CD14-positive monocyte (primary cell): ENCODE data around the gene ENDOG. TPM values are rescaled to one million over a fixed set of nuclear protein-coding genes. Genes with fewer than 3 reads are reported as not detected.

Experiments used
- DNase-seq, 3 donors: peaks; one replicate each; pipeline ENCODE4 v3.0.0-alpha.2; 2011 to 2022
- H2AFZ ChIP-seq: 2 replicates; pipeline ENCODE4 v1.6.0; 2012; ENCODE audit warnings: mild to moderate bottlenecking, low read depth, low read length, inconsistent platforms; ENCODE audit not compliant: insufficient read depth, poor library complexity, severe bottlenecking
- H3K27ac ChIP-seq, 2 donors: 1 replicate in 1 of 2; 2 replicates in 1 of 2; pipeline ENCODE4 v1.5.1; 2012 to 2013; ENCODE audit warnings: low read length in 2 of 2, control low read depth in 1 of 2, inconsistent platforms in 1 of 2, low read depth in 1 of 2, mild to moderate bottlenecking in 1 of 2
- H3K27me3 ChIP-seq, 2 donors: one replicate each; pipeline versions ENCODE4 v1.6.0 to v1.6.1; 2011 to 2013; ENCODE audit warnings: low read length in 2 of 2; ENCODE audit not compliant: control insufficient read depth in 2 of 2, insufficient read depth in 2 of 2
- H3K36me3 ChIP-seq, 2 donors: replicated peaks in 1 of 2; 1 replicate in 1 of 2; 2 replicates in 1 of 2; pipeline versions ENCODE4 v1.5.1 to v1.6.1; 2012 to 2013; ENCODE audit warnings: low read length in 2 of 2, control low read depth in 1 of 2, inconsistent platforms in 1 of 2, mild to moderate bottlenecking in 1 of 2; ENCODE audit not compliant: insufficient read depth in 2 of 2, control insufficient read depth in 1 of 2
- H3K4me1 ChIP-seq, 2 donors: 1 replicate in 1 of 2; 2 replicates in 1 of 2; pipeline versions ENCODE4 v1.5.1 to v1.6.1; 2012 to 2013; ENCODE audit warnings: low read length in 2 of 2, control low read depth in 1 of 2, inconsistent platforms in 1 of 2, mild to moderate bottlenecking in 1 of 2, moderate library complexity in 1 of 2; ENCODE audit not compliant: insufficient read depth in 2 of 2, control insufficient read depth in 1 of 2
- H3K4me2 ChIP-seq: replicated peaks from 2 replicates; pipeline ENCODE3; 2012; ENCODE audit warnings: low read length, moderate library complexity, mild to moderate bottlenecking; ENCODE audit not compliant: poor library complexity, severe bottlenecking; ENCODE audit errors: extremely low read depth
- H3K4me3 ChIP-seq, 3 experiments: fragments of 200-600 bp in 1 of 3; sonication (generic) in 1 of 3; replicated peaks in 1 of 3; 1 replicate in 2 of 3; 2 replicates in 1 of 3; pipeline ENCODE4 v1.5.1; 2011 to 2013; ENCODE audit warnings: low read length in 3 of 3, mild to moderate bottlenecking in 3 of 3, control low read depth in 2 of 3, low read depth in 2 of 3, inconsistent platforms in 1 of 3, moderate library complexity in 1 of 3
- H3K79me2 ChIP-seq: 2 replicates; pipeline ENCODE4 v1.6.0; 2012; ENCODE audit warnings: mild to moderate bottlenecking, control low read depth, inconsistent platforms, low read length, moderate library complexity; ENCODE audit not compliant: insufficient read depth
- H3K9ac ChIP-seq: 2 replicates; pipeline ENCODE4 v1.6.0; 2017; ENCODE audit warnings: low read length, mild to moderate bottlenecking; ENCODE audit not compliant: insufficient read depth, poor library complexity, severe bottlenecking
- H3K9me3 ChIP-seq, 2 donors: replicated peaks in 1 of 2; 1 replicate in 1 of 2; 2 replicates in 1 of 2; pipeline versions ENCODE4 v1.5.1 to v1.6.1; 2012 to 2013; ENCODE audit warnings: low read length in 2 of 2, control low read depth in 1 of 2; ENCODE audit not compliant: control insufficient read depth in 1 of 2, insufficient read depth in 1 of 2
- H4K20me1 ChIP-seq: 2 replicates; pipeline ENCODE4 v1.6.0; 2012; ENCODE audit warnings: mild to moderate bottlenecking, low read length, control low read depth, moderate library complexity; ENCODE audit not compliant: insufficient read depth
- H3K27ac Mint-ChIP-seq, 7 donors: one replicate each; pipeline ENCODE4 v1.8.0; 2020; ENCODE audit warnings: mild to moderate bottlenecking in 7 of 7, mixed read lengths in 7 of 7, moderate library complexity in 6 of 7, inconsistent platforms in 2 of 7
- H3K27me3 Mint-ChIP-seq, 3 donors: one replicate each; pipeline ENCODE4 v1.8.0; 2021 to 2022; ENCODE audit warnings: low read depth in 3 of 3, mild to moderate bottlenecking in 3 of 3, mixed read lengths in 3 of 3, moderate library complexity in 3 of 3, inconsistent platforms in 1 of 3
- H3K36me3 Mint-ChIP-seq, 2 donors: one replicate each; pipeline ENCODE4 v1.8.0; 2020; ENCODE audit warnings: mixed read lengths in 2 of 2, inconsistent platforms in 1 of 2, mild to moderate bottlenecking in 1 of 2
- H3K4me1 Mint-ChIP-seq: one replicate; pipeline ENCODE4 v1.8.0; 2020; ENCODE audit warnings: mild to moderate bottlenecking, mixed read lengths
- H3K4me3 Mint-ChIP-seq, 2 donors: one replicate each; pipeline ENCODE4 v1.8.0; 2020; ENCODE audit warnings: mild to moderate bottlenecking in 2 of 2, mixed read lengths in 2 of 2, moderate library complexity in 1 of 2
- H3K9me3 Mint-ChIP-seq, 7 donors: one replicate each; pipeline ENCODE4 v1.8.0; 2020 to 2022; ENCODE audit warnings: mixed read lengths in 7 of 7, mild to moderate bottlenecking in 6 of 7, moderate library complexity in 6 of 7, inconsistent platforms in 2 of 7
- WGBS: methylation state at CpG from one replicate; pipeline ENCODE4 v1.1.5; 2013; ENCODE audit warnings: missing lambda C conversion rate; ENCODE audit not compliant: insufficient coverage; 5-methylcytosine and 5-hydroxymethylcytosine counted together
- intact Hi-C, 2 donors: fragments of 100-400 bp; cut with micrococcal nuclease; formaldehyde crosslinking; loops; one replicate each; pipeline versions ENCODE4 v1.15.0 to v1.15.1; 2023
- polyA plus RNA-seq, 3 donors: library from polyadenylated mRNA; depleted of rRNA in 1 of 3; unstranded in 2 of 3; stranded (reverse) in 1 of 3; fragments of 300-500 nt in 2 of 3; fragments of >200 nt in 1 of 3; fragmentation: Illumina TruSeq in 2 of 3; gene quantifications; 1 replicate in 2 of 3; 2 replicates in 1 of 3; pipeline ENCODE4 v1.2.3, GENCODE V29; 2012 to 2021
- TF ChIP-seq, protein P1 (sequence below): fragments of 200-600 bp; IDR thresholded peaks from one replicate; pipeline ENCODE4 v1.8.0; 2022; ENCODE audit warnings: antibody characterized with exemption, mild to moderate bottlenecking

ENDOG gene
- polyA plus RNA-seq, 3 donors, result 7.2 to 24.6 (median 13.0) TPM

DNA sequence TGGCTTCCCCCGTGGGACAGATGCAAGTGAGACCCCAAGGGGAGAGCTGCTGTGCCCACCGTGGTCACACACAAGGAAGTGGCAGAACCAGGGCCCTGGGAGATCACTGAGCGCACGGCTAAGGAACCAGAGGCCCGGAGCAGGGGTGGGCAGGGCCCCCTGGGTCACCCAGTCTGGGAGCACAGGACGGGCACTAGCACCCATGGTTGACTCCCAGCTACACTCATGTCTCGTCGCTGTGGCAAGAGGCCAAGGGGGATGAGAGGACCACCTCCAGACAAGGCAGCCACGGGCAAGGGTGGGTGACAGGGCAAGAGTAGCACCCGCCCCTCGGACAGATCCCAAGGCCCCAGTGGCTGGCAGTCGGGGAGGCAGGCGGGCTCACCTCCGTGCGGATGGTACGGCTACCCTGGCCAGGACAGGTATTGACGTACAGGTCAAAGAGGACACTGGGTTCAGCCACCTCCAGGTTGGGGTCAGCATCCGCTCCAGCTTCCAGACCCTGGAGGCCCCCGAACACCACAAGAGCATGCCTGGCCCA is 5.1 kb downstream of the ENDOG start:
- intact Hi-C loops, result no loop called here
- H3K27ac ChIP-seq, result no peak overlapping the region
- DNase-seq, result no peak
- Mint-ChIP-seq H3K9me3 (no peaks in the 10 kb centered on the region), H3K27me3 (peaks cover 3 to 4% (median 4%) of the 10 kb centered on the region in 3 donors), H3K36me3 (peaks cover 47 to 70% of the 10 kb centered on the region in 2 donors), H3K27ac (peak overlapping the region in 1 of 7 donors; percentile 46), H3K4me1 (peaks cover 15% of the 10 kb centered on the region), H3K4me3 (no peak overlapping the region)
- H3K4me2 ChIP-seq, result no peak overlapping the region
- H3K27me3 ChIP-seq, result no peaks in the 10 kb centered on the region
- H3K9me3 ChIP-seq, result no peaks in the 10 kb centered on the region
- H3K9ac ChIP-seq, result no peak overlapping the region
- peaks cover 60 to 67% of the 10 kb centered on the region in 2 donors for H3K36me3 ChIP-seq
- no peak overlapping the region for H3K4me3 ChIP-seq
- H2AFZ ChIP-seq, result no peak overlapping the region
- WGBS, result 95% methylated on average over 19 of the region's 19 CpGs
- TF ChIP-seq, protein P1, sequence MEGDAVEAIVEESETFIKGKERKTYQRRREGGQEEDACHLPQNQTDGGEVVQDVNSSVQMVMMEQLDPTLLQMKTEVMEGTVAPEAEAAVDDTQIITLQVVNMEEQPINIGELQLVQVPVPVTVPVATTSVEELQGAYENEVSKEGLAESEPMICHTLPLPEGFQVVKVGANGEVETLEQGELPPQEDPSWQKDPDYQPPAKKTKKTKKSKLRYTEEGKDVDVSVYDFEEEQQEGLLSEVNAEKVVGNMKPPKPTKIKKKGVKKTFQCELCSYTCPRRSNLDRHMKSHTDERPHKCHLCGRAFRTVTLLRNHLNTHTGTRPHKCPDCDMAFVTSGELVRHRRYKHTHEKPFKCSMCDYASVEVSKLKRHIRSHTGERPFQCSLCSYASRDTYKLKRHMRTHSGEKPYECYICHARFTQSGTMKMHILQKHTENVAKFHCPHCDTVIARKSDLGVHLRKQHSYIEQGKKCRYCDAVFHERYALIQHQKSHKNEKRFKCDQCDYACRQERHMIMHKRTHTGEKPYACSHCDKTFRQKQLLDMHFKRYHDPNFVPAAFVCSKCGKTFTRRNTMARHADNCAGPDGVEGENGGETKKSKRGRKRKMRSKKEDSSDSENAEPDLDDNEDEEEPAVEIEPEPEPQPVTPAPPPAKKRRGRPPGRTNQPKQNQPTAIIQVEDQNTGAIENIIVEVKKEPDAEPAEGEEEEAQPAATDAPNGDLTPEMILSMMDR, result no peak
- H4K20me1 ChIP-seq, result peaks cover 10% of the 10 kb centered on the region
- H3K79me2 ChIP-seq, result peaks cover 1% of the 10 kb centered on the region
- H3K4me1 ChIP-seq, result peaks cover 12 to 18% of the 10 kb centered on the region in 2 donors

GRCh38 chr9:128823903-128824406 is 5.7 kb downstream of the ENDOG start:
- DNase-seq, result no peak
- Mint-ChIP-seq H3K27ac (peak overlapping the region in 1 of 7 donors; percentile 73), H3K4me3 (no peak overlapping the region), H3K36me3 (peaks cover 47 to 70% of the 10 kb centered on the region in 2 donors), H3K4me1 (peaks cover 21% of the 10 kb centered on the region), H3K27me3 (peaks cover 3 to 4% (median 4%) of the 10 kb centered on the region in 3 donors), H3K9me3 (no peaks in the 10 kb centered on the region)
- Histone ChIP-seq H3K9ac (no peak overlapping the region), H3K36me3 (peaks cover 60 to 67% of the 10 kb centered on the region in 2 donors), H2AFZ (no peak overlapping the region), H4K20me1 (peaks cover 10% of the 10 kb centered on the region), H3K4me3 (no peak overlapping the region), H3K4me1 (peaks cover 18 to 21% of the 10 kb centered on the region in 2 donors), H3K79me2 (peaks cover 7% of the 10 kb centered on the region), H3K27ac (no peak overlapping the region), H3K9me3 (no peaks in the 10 kb centered on the region), H3K4me2 (no peak overlapping the region), H3K27me3 (no peaks in the 10 kb centered on the region)
- TF ChIP-seq, protein P1, result no peak
- 99% methylated on average over 9 of the region's 12 CpGs for WGBS
- intact Hi-C loops, result no loop called here
